H1 (cell line): Measurements from ENCODE around the gene SELENOO. TPM values are rescaled to one million over a fixed set of nuclear protein-coding genes. Genes with fewer than 3 reads are reported as not detected.

Experiments
- CTCF ChIA-PET: fragments of 300-600 bp; sonication (Branson Sonifier 250); formaldehyde crosslinking; loops from one replicate; lab custom pipeline; 2021; ENCODE audit not compliant: partially characterized antibody; lab: Charles Lee
- POLR2A ChIA-PET: fragments of 300-600 bp; sonication (Branson Sonifier 250); formaldehyde crosslinking; loops from one replicate; lab custom pipeline; 2021; ENCODE audit warnings: inconsistent platforms; ENCODE audit not compliant: partially characterized antibody; lab: Charles Lee
- DNase-seq, 2 experiments: peaks; one replicate each; pipeline versions ENCODE4 v3.0.0 to v3.0.0-alpha.2; 2010 to 2022; ENCODE audit warnings: low spot score in 2 of 2, low read depth in 1 of 2, mixed read lengths in 1 of 2
- FAIRE-seq: peaks from 2 replicates; lab custom pipeline; 2011; peaks lifted over from hg19 to GRCh38; lab: Jason Lieb, UNC
- H2AFZ ChIP-seq: 2 replicates; pipeline ENCODE4 v1.8.1; 2012; ENCODE audit warnings: low read length, inconsistent platforms
- H2AK5ac ChIP-seq: 2 replicates; pipeline ENCODE4 v1.6.1; 2013; ENCODE audit warnings: low read depth, low read length
- H2BK120ac ChIP-seq: replicated peaks from 2 replicates; pipeline ENCODE3; 2013; ENCODE audit warnings: low read depth, low read length, inconsistent platforms
- H2BK12ac ChIP-seq: 2 replicates; pipeline ENCODE4 v1.6.1; 2013; ENCODE audit warnings: low read depth, low read length
- H2BK15ac ChIP-seq: 2 replicates; pipeline ENCODE4 v1.6.1; 2013; ENCODE audit warnings: low read length
- H2BK20ac ChIP-seq: 2 replicates; pipeline ENCODE4 v1.6.1; 2013; ENCODE audit warnings: low read length
- H2BK5ac ChIP-seq: 2 replicates; pipeline ENCODE4 v1.6.1; 2013; ENCODE audit warnings: low read depth, low read length
- H3K14ac ChIP-seq: 2 replicates; pipeline ENCODE4 v1.6.1; 2013; ENCODE audit warnings: inconsistent platforms; ENCODE audit not compliant: insufficient read length
- H3K18ac ChIP-seq: 2 replicates; pipeline ENCODE4 v1.6.1; 2013; ENCODE audit warnings: low read length; ENCODE audit errors: extremely low read depth
- H3K23ac ChIP-seq: 2 replicates; pipeline ENCODE4 v1.6.1; 2013; ENCODE audit warnings: inconsistent platforms; ENCODE audit not compliant: insufficient read length
- H3K23me2 ChIP-seq: 2 replicates; pipeline ENCODE4 v1.6.1; 2013; ENCODE audit warnings: low read depth, low read length
- H3K27ac ChIP-seq: 2 replicates; pipeline ENCODE4 v1.6.1; 2011; ENCODE audit warnings: low read depth, low read length, inconsistent platforms
- H3K27me3 ChIP-seq, 4 experiments: replicated peaks in 1 of 4; 1 replicate in 1 of 4; 2 replicates in 3 of 4; pipeline versions ENCODE4 v1.6.1 to v1.8.1; 2011 to 2013; ENCODE audit warnings: low read length in 3 of 4, mild to moderate bottlenecking in 3 of 4, inconsistent platforms in 2 of 4, mixed read lengths in 2 of 4, moderate library complexity in 1 of 4; ENCODE audit not compliant: control insufficient read depth in 3 of 4, insufficient read depth in 3 of 4; ENCODE audit errors: extremely low read depth in 1 of 4
- H3K36me3 ChIP-seq, 4 experiments: 2 replicates each; pipeline versions ENCODE4 v1.6.1 to v1.8.1; 2011 to 2013; ENCODE audit warnings: mild to moderate bottlenecking in 4 of 4, low read length in 3 of 4, moderate library complexity in 2 of 4, control low read depth in 1 of 4, inconsistent platforms in 1 of 4; ENCODE audit not compliant: insufficient read depth in 4 of 4, control insufficient read depth in 2 of 4
- H3K4ac ChIP-seq: replicated peaks from 2 replicates; pipeline ENCODE3; 2013; ENCODE audit warnings: low read length, low read depth, mixed read lengths, inconsistent platforms; ENCODE audit not compliant: insufficient read length
- H3K4me1 ChIP-seq, 4 experiments: replicated peaks in 1 of 4; 1 replicate in 1 of 4; 2 replicates in 3 of 4; pipeline versions ENCODE4 v1.6.1 to v1.8.1; 2011 to 2013; ENCODE audit warnings: low read length in 3 of 4, inconsistent platforms in 2 of 4, mixed read lengths in 1 of 4; ENCODE audit not compliant: insufficient read depth in 4 of 4, control insufficient read depth in 3 of 4
- H3K4me2 ChIP-seq, 2 experiments: 2 replicates each; pipeline versions ENCODE4 v1.6.1 to v1.8.1; 2011 to 2013; ENCODE audit warnings: low read depth in 2 of 2, low read length in 2 of 2, control low read depth in 1 of 2, inconsistent platforms in 1 of 2, mild to moderate bottlenecking in 1 of 2; ENCODE audit not compliant: insufficient read depth in 1 of 2
- H3K4me3 ChIP-seq, 4 experiments: fragments of 200-600, 300-600 bp in 1 of 4; sonication (generic), shearing (Covaris generic), sonication (Bioruptor Twin) in 1 of 4; 2 replicates each; pipeline versions ENCODE4 v1.5.1 to v1.8.1; 2011 to 2016; ENCODE audit warnings: low read length in 4 of 4, low read depth in 3 of 4, control low read depth in 2 of 4, inconsistent platforms in 2 of 4, mild to moderate bottlenecking in 2 of 4, mixed read lengths in 1 of 4, moderate library complexity in 1 of 4; ENCODE audit not compliant: insufficient read depth in 2 of 4; ENCODE audit errors: extremely low read depth in 1 of 4
- H3K56ac ChIP-seq: replicated peaks from 2 replicates; pipeline ENCODE3; 2013; ENCODE audit warnings: low read depth, mild to moderate bottlenecking, mixed read lengths, low read length, inconsistent platforms; ENCODE audit not compliant: insufficient read length
- H3K79me1 ChIP-seq: 2 replicates; pipeline ENCODE4 v1.6.1; 2013; ENCODE audit warnings: low read depth, low read length, control low read depth
- H3K79me2 ChIP-seq, 2 experiments: 2 replicates each; pipeline versions ENCODE4 v1.6.1 to v1.8.1; 2012 to 2013; ENCODE audit warnings: low read length in 2 of 2, mild to moderate bottlenecking in 2 of 2, inconsistent platforms in 1 of 2; ENCODE audit not compliant: insufficient read depth in 2 of 2, control insufficient read depth in 1 of 2
- H3K9ac ChIP-seq, 4 experiments: replicated peaks in 1 of 4; 1 replicate in 1 of 4; 2 replicates in 3 of 4; pipeline versions ENCODE4 v1.6.1 to v1.8.1; 2011 to 2013; ENCODE audit warnings: low read depth in 3 of 4, low read length in 3 of 4, control low read depth in 2 of 4, mild to moderate bottlenecking in 2 of 4, moderate library complexity in 2 of 4, inconsistent platforms in 1 of 4; ENCODE audit errors: extremely low read depth in 1 of 4
- H3K9me3 ChIP-seq, 2 experiments: 2 replicates each; pipeline versions ENCODE4 v1.6.1 to v1.8.1; 2012 to 2013; ENCODE audit warnings: mild to moderate bottlenecking in 2 of 2, moderate library complexity in 2 of 2, control low read depth in 1 of 2, inconsistent platforms in 1 of 2, low read depth in 1 of 2, low read length in 1 of 2, mixed read lengths in 1 of 2; ENCODE audit not compliant: insufficient read depth in 2 of 2
- H4K20me1 ChIP-seq, 2 experiments: replicated peaks in 1 of 2; 2 replicates each; pipeline versions ENCODE3 to v1.8.1; 2011 to 2013; ENCODE audit warnings: inconsistent platforms in 2 of 2, low read length in 2 of 2, mild to moderate bottlenecking in 1 of 2; ENCODE audit not compliant: insufficient read depth in 2 of 2, control insufficient read depth in 1 of 2
- H4K5ac ChIP-seq: 2 replicates; pipeline ENCODE4 v1.6.1; 2013; ENCODE audit warnings: low read length, low read depth, mixed read lengths, inconsistent platforms; ENCODE audit not compliant: insufficient read length
- H4K8ac ChIP-seq: 2 replicates; pipeline ENCODE4 v1.8.0; 2013; ENCODE audit warnings: mild to moderate bottlenecking, moderate library complexity, low read length, inconsistent platforms; ENCODE audit not compliant: insufficient read depth; ENCODE audit errors: extremely low read depth
- H4K91ac ChIP-seq: replicated peaks from 2 replicates; pipeline ENCODE3; 2013; ENCODE audit warnings: low read length, mixed read lengths, inconsistent platforms; ENCODE audit not compliant: insufficient read length
- EP300 ChIP-seq, 2 experiments: IDR thresholded peaks; 1 replicate in 1 of 2; 2 replicates in 1 of 2; pipeline ENCODE4 v1.6.1; 2011 to 2012; ENCODE audit warnings: low read depth in 2 of 2, low read length in 2 of 2, mild to moderate bottlenecking in 2 of 2, borderline replicate concordance in 1 of 2, inconsistent platforms in 1 of 2, moderate library complexity in 1 of 2
- RNF2 ChIP-seq: fragments of 200-900, 300-1000 bp; sonication (generic); IDR thresholded peaks from 2 replicates; pipeline ENCODE4 v1.7.1; 2016; ENCODE audit warnings: borderline replicate concordance, low read depth, mild to moderate bottlenecking, antibody characterized with exemption, low read length; ENCODE audit not compliant: poor library complexity, severe bottlenecking; ENCODE audit errors: missing control alignments
- SIN3A ChIP-seq, 2 experiments: IDR thresholded peaks in 1 of 2; conservative IDR thresholded peaks in 1 of 2; 2 replicates each; pipeline ENCODE4 v1.6.1; 2011 to 2012; ENCODE audit warnings: low read length in 2 of 2, improper control_type of control experiment in 1 of 2, low read depth in 1 of 2, mild to moderate bottlenecking in 1 of 2
- SP2 ChIP-seq: IDR thresholded peaks from 2 replicates; pipeline ENCODE4 v1.6.1; 2012; ENCODE audit warnings: mild to moderate bottlenecking, low read length, inconsistent platforms
- SRF ChIP-seq: IDR thresholded peaks from 2 replicates; pipeline ENCODE4 v1.6.1; 2011; ENCODE audit warnings: mild to moderate bottlenecking, low read depth, low read length, moderate library complexity
- WGBS, 2 experiments: shearing (Covaris generic) in 1 of 2; methylation state at CpG; one replicate each; pipeline versions ENCODE4 v1.1.6 to v1.1.7; 2013 to 2015; ENCODE audit warnings: low lambda C conversion rate in 2 of 2, mixed read lengths in 2 of 2, inconsistent platforms in 1 of 2, low coverage in 1 of 2, missing lambda C conversion rate in 1 of 2; ENCODE audit not compliant: insufficient replicate concordance in 2 of 2, insufficient coverage in 1 of 2, insufficient read length in 1 of 2; ENCODE audit errors: extremely low coverage in 1 of 2, missing lambda C conversion rate in 1 of 2; 5-methylcytosine and 5-hydroxymethylcytosine counted together
- polyA plus RNA-seq, 7 experiments: library from polyadenylated mRNA; depleted of rRNA in 3 of 7; stranded (reverse) in 5 of 7; unstranded in 2 of 7; fragments of >200 nt in 5 of 7; fragments of 200-250 nt in 2 of 7; gene quantifications; 1 replicate in 5 of 7; 2 replicates in 1 of 7; 4 replicates in 1 of 7; pipeline versions ENCODE4 v1.2.1 to v1.2.3, GENCODE V29; 2011 to 2013; ENCODE audit warnings: missing spikeins in 2 of 7, mixed read lengths in 2 of 7
- total RNA-seq: library from RNA; stranded (reverse); fragmentation: NEBNext Ultra II Directional; extraction: Animal tissue kit (Norgen Biotek cat#: 25700); gene quantifications from 2 replicates; pipeline ENCODE4 v1.2.1, GENCODE V29; 2021

Gene SELENOO
- total and polyA plus RNA-seq, 2 of the 8 experiments (the other 6 are each of a cell fraction or from before 2014, with no cell fraction given), result 18.6 to 25.1 TPM

- no peak overlapping the region for H3K27ac ChIP-seq
- H2BK12ac ChIP-seq, result 0 out of 2 replicates have a peak overlapping the region, but pooled peaks have one; percentile 50
- 79% methylated on average over 15 of the region's 15 CpGs; no CpG with 5 or more reads in 1 of the 2 experiments for WGBS, 2 experiments
- TF ChIP-seq SRF (no peak), EP300 (IDR thresholded peaks at IDR 0.05; ENCODE audit: borderline replicate concordance in 1 of 2, low read depth in 2 of 2, low read length in 2 of 2) (no peak), RNF2 (no peak), SIN3A (conservative IDR thresholded peaks at IDR 0.05 in 1 of 2, IDR thresholded peaks at IDR 0.05 in 1 of 2; ENCODE audit: low read depth in 1 of 2, low read length in 2 of 2) (0 out of 4 replicates have a peak, but pooled peaks of 1 of the 2 experiments have one; percentile 15), SP2 (no peak)
- FAIRE-seq (no peak), DNase-seq (no peak)
- peaks cover 4 to 25% (median 16%) of the 10 kb centered on the region in 4 experiments for H3K27me3 ChIP-seq
- H3K79me2 ChIP-seq, result no peaks in the 10 kb centered on the region
- H3K23ac ChIP-seq, result no peak overlapping the region
- H3K4me3 ChIP-seq, result peak overlapping the region; percentile 47 to 67 (median 50); a peak in 7 of 8 replicates
- peaks cover 0 to 3% of the 10 kb centered on the region in 2 experiments for H4K20me1 ChIP-seq
- no peak overlapping the region for H4K5ac ChIP-seq
- no peaks in the 10 kb centered on the region for H3K79me1 ChIP-seq
- peaks cover 0 to 9% (median 0%) of the 10 kb centered on the region in 4 experiments; a peak in 2 of 7 replicates for H3K4me1 ChIP-seq
- 0 out of 2 replicates have a peak overlapping the region, but pooled peaks have one; percentile 39 for H2AK5ac ChIP-seq
- H3K18ac ChIP-seq, result no peak overlapping the region
- no peak overlapping the region for H3K56ac ChIP-seq
- H4K8ac ChIP-seq, result no peak overlapping the region
- H4K91ac ChIP-seq, result no peak overlapping the region
- H3K4ac ChIP-seq, result no peak overlapping the region
- peak overlapping the region; percentile 46; the same call in 1 of the 2 replicates for H2BK15ac ChIP-seq
- no peak overlapping the region for H3K9ac ChIP-seq
- H2AFZ ChIP-seq, result no peak overlapping the region
- ChIA-PET POLR2A (interaction anchor here (0.5 to 1.5 kb wide), 6 partner anchors 13 to 141 kb away, joined by 3 to 4 read pairs (median 4); no protein-coding TSS in a partner anchor), CTCF (interaction anchor here (0.6 to 2.4 kb wide), 6 partner anchors 13 to 449 kb away, joined by 3 to 9 read pairs (median 5); no protein-coding TSS in a partner anchor)
- H2BK5ac ChIP-seq, result no peak overlapping the region
- peaks cover 0 to 2% of the 10 kb centered on the region in 2 experiments; a peak in 1 of 4 replicates for H3K9me3 ChIP-seq
- no peak overlapping the region for H3K14ac ChIP-seq
- H3K36me3 ChIP-seq, result no peaks in the 10 kb centered on the region
- H3K4me2 ChIP-seq, result peak overlapping the region; percentile 65 to 93
- H3K23me2 ChIP-seq, result peaks cover 5% of the 10 kb centered on the region; the same call in 1 of the 2 replicates
- H2BK20ac ChIP-seq, result no peak overlapping the region
- H2BK120ac ChIP-seq, result no peak overlapping the region
Observed at GRCh38 chr22:50171319-50171964, 29.4 kb upstream of the SELENOO start.
